Liver (tissue), 9 donors: ENCODE results near the gene TEX261. TPM values are rescaled to one million over a fixed set of nuclear protein-coding genes. Genes with fewer than 3 reads are reported as not detected.

Experiments
- DNase-seq: peaks from one replicate; pipeline ENCODE4 v3.0.0-alpha.2; 2017; ENCODE audit warnings: low spot score
- H3K27ac ChIP-seq, 2 donors: one replicate each; pipeline ENCODE4 v1.7.0; 2013; ENCODE audit warnings: inconsistent platforms in 2 of 2, low read length in 2 of 2, control low read depth in 1 of 2, low read depth in 1 of 2, mild to moderate bottlenecking in 1 of 2
- H3K27me3 ChIP-seq, 4 donors: one replicate each; pipeline versions ENCODE4 v1.6.1 to v1.7.0; 2013; ENCODE audit warnings: low read length in 3 of 4, inconsistent platforms in 1 of 4, mild to moderate bottlenecking in 1 of 4, moderate library complexity in 1 of 4; ENCODE audit not compliant: control insufficient read depth in 4 of 4, insufficient read depth in 4 of 4
- H3K36me3 ChIP-seq, 4 donors: one replicate each; pipeline versions ENCODE4 v1.6.1 to v1.7.0; 2013; ENCODE audit warnings: low read length in 3 of 4, mild to moderate bottlenecking in 3 of 4, low read depth in 1 of 4, moderate library complexity in 1 of 4; ENCODE audit not compliant: control insufficient read depth in 4 of 4, insufficient read depth in 3 of 4
- H3K4me1 ChIP-seq, 4 donors: one replicate each; pipeline versions ENCODE4 v1.6.1 to v1.7.0; 2013; ENCODE audit warnings: low read length in 3 of 4, mild to moderate bottlenecking in 3 of 4, moderate library complexity in 1 of 4; ENCODE audit not compliant: control insufficient read depth in 4 of 4, insufficient read depth in 4 of 4
- H3K4me3 ChIP-seq, 3 donors: one replicate each; pipeline versions ENCODE4 v1.6.1 to v1.7.0; 2013; ENCODE audit warnings: low read length in 3 of 3, control low read depth in 1 of 3, low read depth in 1 of 3, mild to moderate bottlenecking in 1 of 3
- H3K9ac ChIP-seq, 2 donors: one replicate each; pipeline ENCODE4 v1.7.0; 2013; ENCODE audit warnings: low read length in 2 of 2, mild to moderate bottlenecking in 2 of 2, moderate library complexity in 2 of 2, control low read depth in 1 of 2, low read depth in 1 of 2
- H3K9me3 ChIP-seq, 4 donors: one replicate each; pipeline versions ENCODE4 v1.6.1 to v1.7.0; 2013; ENCODE audit warnings: low read length in 3 of 4; ENCODE audit not compliant: control insufficient read depth in 4 of 4
- EGR1 ChIP-seq, 2 donors: IDR thresholded peaks; 2 replicates each; pipeline ENCODE4 v1.6.1; 2016 to 2018; ENCODE audit warnings: antibody characterized with exemption in 2 of 2, low read depth in 2 of 2
- FOXA1 ChIP-seq: IDR thresholded peaks from 2 replicates; pipeline ENCODE4 v1.6.1; 2016; ENCODE audit warnings: antibody characterized with exemption
- FOXA2 ChIP-seq: IDR thresholded peaks from 2 replicates; pipeline ENCODE4 v1.6.1; 2016; ENCODE audit warnings: antibody characterized with exemption
- GABPA ChIP-seq, 2 donors: IDR thresholded peaks in 1 of 2; conservative IDR thresholded peaks in 1 of 2; 2 replicates each; pipeline ENCODE4 v1.6.1; 2016; ENCODE audit warnings: antibody characterized with exemption in 2 of 2, mild to moderate bottlenecking in 1 of 2, moderate library complexity in 1 of 2
- HNF4A ChIP-seq, 2 donors: conservative IDR thresholded peaks; 2 replicates each; pipeline ENCODE4 v1.6.1; 2016; ENCODE audit warnings: antibody characterized with exemption in 2 of 2, mild to moderate bottlenecking in 2 of 2
- HNF4G ChIP-seq: IDR thresholded peaks from 2 replicates; pipeline ENCODE4 v1.6.1; 2016; ENCODE audit warnings: antibody characterized with exemption
- JUND ChIP-seq, 2 donors: IDR thresholded peaks; 2 replicates each; pipeline ENCODE4 v1.6.1; 2016; ENCODE audit warnings: antibody characterized with exemption in 2 of 2
- NR2F2 ChIP-seq: IDR thresholded peaks from 2 replicates; pipeline ENCODE4 v1.6.1; 2016; ENCODE audit warnings: antibody characterized with exemption
- RAD21 ChIP-seq, 2 donors: IDR thresholded peaks; 2 replicates each; pipeline ENCODE4 v1.6.1; 2016; ENCODE audit warnings: antibody characterized with exemption in 2 of 2, mild to moderate bottlenecking in 2 of 2
- RXRA ChIP-seq, 2 donors: IDR thresholded peaks; 2 replicates each; pipeline ENCODE4 v1.6.1; 2017 to 2018; ENCODE audit warnings: antibody characterized with exemption in 2 of 2, mild to moderate bottlenecking in 1 of 2
- SP1 ChIP-seq: IDR thresholded peaks from 2 replicates; pipeline ENCODE4 v1.6.1; 2018; ENCODE audit warnings: antibody characterized with exemption, mild to moderate bottlenecking
- TAF1 ChIP-seq: conservative IDR thresholded peaks from 2 replicates; pipeline ENCODE4 v1.6.1; 2016; ENCODE audit warnings: antibody characterized with exemption, mild to moderate bottlenecking
- YY1 ChIP-seq: IDR thresholded peaks from 2 replicates; pipeline ENCODE4 v1.6.1; 2016; ENCODE audit warnings: antibody characterized with exemption, mild to moderate bottlenecking
- WGBS: extraction: QIAGEN DNeasy Blood & Tissue Kit; methylation state at CpG from one replicate; pipeline ENCODE4 v1.1.7; 2013; 5-methylcytosine and 5-hydroxymethylcytosine counted together
- polyA plus RNA-seq, 2 donors: library from polyadenylated mRNA; stranded (reverse) in 1 of 2; unstranded in 1 of 2; fragments of 200-250 nt in 1 of 2; fragments of >200 nt in 1 of 2; fragmentation: Nextera tagmentation in 1 of 2; extraction: Ambion mirVana in 1 of 2; gene quantifications; one replicate each; pipeline versions ENCODE4 v1.2.1 to v1.2.3, GENCODE V29; 2013 to 2015
- total RNA-seq, 2 donors: library from RNA; depleted of rRNA; stranded (reverse); fragments of >200 nt; gene quantifications; one replicate each; pipeline ENCODE4 v1.2.3, GENCODE V29; 2014
- TF ChIP-seq, protein P1 (sequence below): IDR thresholded peaks from 2 replicates; pipeline ENCODE4 v1.6.1; 2016; ENCODE audit warnings: antibody characterized with exemption
- TF ChIP-seq, protein P2 (sequence below): IDR thresholded peaks from 2 replicates; pipeline ENCODE4 v1.6.1; 2016; ENCODE audit warnings: antibody characterized with exemption, mild to moderate bottlenecking
- TF ChIP-seq, protein P3 (sequence below): fragments of 150-350 bp; IDR thresholded peaks from 2 replicates; pipeline ENCODE4 v1.5.1; 2017; ENCODE audit warnings: improper control_type of control experiment, low read depth, low read length; ENCODE audit not compliant: missing input control
- TF ChIP-seq, protein P4 (sequence below): IDR thresholded peaks from 2 replicates; pipeline ENCODE4 v1.6.1; 2016; ENCODE audit warnings: antibody characterized with exemption
- TF ChIP-seq, protein P5 (sequence below): IDR thresholded peaks from 2 replicates; pipeline ENCODE4 v1.6.1; 2016; ENCODE audit warnings: antibody characterized with exemption
- donor health status: healthy.
- donor health status: healthy.
- donor health status: healthy.
- donor health status: healthy.
- donor health status: healthy.

TEX261 gene
- total and polyA plus RNA-seq, 4 donors: 14.2 to 54.8 (median 24.4) TPM

DNA sequence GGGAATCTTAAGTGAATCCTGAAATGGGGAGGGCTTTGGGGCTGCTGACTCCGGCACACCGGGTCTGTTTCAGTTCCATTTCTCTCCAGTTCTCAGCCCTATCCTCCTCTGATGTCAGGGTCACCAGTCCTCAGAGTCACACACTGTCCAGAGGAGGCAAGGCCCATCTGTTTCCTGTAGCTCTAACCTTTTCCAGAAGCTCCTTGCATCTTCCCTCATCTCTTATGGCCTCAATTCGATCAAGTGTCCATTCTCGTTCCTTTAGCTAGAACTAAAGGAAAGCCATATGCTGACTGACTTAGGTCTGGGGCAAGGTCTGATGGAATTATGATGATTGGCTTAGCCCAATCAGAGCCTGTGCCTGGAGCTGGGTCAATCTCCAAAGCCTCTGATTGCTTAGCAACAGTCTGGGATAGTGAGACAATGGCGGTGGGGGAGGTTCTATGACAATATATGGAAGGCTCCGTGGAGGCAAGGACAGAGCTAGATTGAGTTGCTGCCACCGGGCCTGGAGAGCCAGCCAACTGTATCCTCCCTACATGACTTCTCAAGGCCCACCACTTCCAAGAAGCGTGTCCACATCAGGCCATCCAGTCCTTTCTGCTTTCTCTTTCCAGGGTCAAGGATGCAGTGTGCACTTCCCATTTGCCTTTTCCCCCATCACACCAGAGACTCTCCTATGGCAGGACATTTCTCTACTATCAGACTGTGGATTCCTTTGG, 11.0 kb downstream of the TEX261 start:
- Histone ChIP-seq H3K36me3 (peaks cover 5 to 30% (median 19%) of the 10 kb centered on the region in 4 donors), H3K4me3 (no peak overlapping the region), H3K27ac (no peak overlapping the region), H3K27me3 (no peaks in the 10 kb centered on the region), H3K4me1 (peaks cover 0 to 3% (median 1%) of the 10 kb centered on the region in 4 donors), H3K9ac (no peak overlapping the region), H3K9me3 (no peaks in the 10 kb centered on the region)
- WGBS: 97% methylated on average over 8 of the region's 8 CpGs
- TF ChIP-seq, protein P1, sequence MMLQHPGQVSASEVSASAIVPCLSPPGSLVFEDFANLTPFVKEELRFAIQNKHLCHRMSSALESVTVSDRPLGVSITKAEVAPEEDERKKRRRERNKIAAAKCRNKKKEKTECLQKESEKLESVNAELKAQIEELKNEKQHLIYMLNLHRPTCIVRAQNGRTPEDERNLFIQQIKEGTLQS: no peak
- TF ChIP-seq SP1: no peak
- no peak for TF ChIP-seq NR2F2
- TF ChIP-seq, protein P2, sequence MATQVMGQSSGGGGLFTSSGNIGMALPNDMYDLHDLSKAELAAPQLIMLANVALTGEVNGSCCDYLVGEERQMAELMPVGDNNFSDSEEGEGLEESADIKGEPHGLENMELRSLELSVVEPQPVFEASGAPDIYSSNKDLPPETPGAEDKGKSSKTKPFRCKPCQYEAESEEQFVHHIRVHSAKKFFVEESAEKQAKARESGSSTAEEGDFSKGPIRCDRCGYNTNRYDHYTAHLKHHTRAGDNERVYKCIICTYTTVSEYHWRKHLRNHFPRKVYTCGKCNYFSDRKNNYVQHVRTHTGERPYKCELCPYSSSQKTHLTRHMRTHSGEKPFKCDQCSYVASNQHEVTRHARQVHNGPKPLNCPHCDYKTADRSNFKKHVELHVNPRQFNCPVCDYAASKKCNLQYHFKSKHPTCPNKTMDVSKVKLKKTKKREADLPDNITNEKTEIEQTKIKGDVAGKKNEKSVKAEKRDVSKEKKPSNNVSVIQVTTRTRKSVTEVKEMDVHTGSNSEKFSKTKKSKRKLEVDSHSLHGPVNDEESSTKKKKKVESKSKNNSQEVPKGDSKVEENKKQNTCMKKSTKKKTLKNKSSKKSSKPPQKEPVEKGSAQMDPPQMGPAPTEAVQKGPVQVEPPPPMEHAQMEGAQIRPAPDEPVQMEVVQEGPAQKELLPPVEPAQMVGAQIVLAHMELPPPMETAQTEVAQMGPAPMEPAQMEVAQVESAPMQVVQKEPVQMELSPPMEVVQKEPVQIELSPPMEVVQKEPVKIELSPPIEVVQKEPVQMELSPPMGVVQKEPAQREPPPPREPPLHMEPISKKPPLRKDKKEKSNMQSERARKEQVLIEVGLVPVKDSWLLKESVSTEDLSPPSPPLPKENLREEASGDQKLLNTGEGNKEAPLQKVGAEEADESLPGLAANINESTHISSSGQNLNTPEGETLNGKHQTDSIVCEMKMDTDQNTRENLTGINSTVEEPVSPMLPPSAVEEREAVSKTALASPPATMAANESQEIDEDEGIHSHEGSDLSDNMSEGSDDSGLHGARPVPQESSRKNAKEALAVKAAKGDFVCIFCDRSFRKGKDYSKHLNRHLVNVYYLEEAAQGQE: no peak
- no peak for TF ChIP-seq RAD21 (IDR thresholded peaks at IDR 0.05)
- TF ChIP-seq RXRA (IDR thresholded peaks at IDR 0.05): no peak
- no peak for TF ChIP-seq HNF4A (conservative IDR thresholded peaks at IDR 0.05)
- TF ChIP-seq, protein P3, sequence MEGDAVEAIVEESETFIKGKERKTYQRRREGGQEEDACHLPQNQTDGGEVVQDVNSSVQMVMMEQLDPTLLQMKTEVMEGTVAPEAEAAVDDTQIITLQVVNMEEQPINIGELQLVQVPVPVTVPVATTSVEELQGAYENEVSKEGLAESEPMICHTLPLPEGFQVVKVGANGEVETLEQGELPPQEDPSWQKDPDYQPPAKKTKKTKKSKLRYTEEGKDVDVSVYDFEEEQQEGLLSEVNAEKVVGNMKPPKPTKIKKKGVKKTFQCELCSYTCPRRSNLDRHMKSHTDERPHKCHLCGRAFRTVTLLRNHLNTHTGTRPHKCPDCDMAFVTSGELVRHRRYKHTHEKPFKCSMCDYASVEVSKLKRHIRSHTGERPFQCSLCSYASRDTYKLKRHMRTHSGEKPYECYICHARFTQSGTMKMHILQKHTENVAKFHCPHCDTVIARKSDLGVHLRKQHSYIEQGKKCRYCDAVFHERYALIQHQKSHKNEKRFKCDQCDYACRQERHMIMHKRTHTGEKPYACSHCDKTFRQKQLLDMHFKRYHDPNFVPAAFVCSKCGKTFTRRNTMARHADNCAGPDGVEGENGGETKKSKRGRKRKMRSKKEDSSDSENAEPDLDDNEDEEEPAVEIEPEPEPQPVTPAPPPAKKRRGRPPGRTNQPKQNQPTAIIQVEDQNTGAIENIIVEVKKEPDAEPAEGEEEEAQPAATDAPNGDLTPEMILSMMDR: no peak
- no peak for TF ChIP-seq JUND (IDR thresholded peaks at IDR 0.05)
- TF ChIP-seq HNF4G: no peak
- no peak for TF ChIP-seq GABPA (IDR thresholded peaks at IDR 0.05 in 1 of 2, conservative IDR thresholded peaks at IDR 0.05 in 1 of 2)
- no peak for DNase-seq

DNA sequence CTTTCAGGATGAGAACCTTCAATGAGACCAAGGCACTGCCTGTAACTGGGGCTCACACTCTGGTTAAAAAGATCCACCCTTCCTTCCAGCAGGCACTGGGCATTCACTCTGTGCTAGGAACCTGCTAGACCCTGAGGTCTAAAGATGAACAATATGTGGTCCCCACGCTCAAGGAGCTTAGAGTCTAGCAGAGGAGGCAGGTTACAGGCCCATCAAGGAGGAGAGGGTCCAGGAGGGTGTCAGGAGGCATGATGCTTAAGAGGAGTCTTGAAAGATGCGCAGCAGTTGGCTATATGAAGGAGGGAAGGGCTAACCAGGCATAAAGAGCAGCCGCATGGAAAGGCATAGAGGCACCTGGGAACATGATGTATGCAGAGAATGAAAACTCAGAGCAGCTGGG, 11.7 kb downstream of the TEX261 start:
- Histone ChIP-seq H3K9me3 (no peaks in the 10 kb centered on the region), H3K4me1 (peaks cover 0 to 10% (median 6%) of the 10 kb centered on the region in 4 donors), H3K9ac (no peak overlapping the region), H3K36me3 (peaks cover 4 to 24% (median 13%) of the 10 kb centered on the region in 4 donors), H3K4me3 (no peak overlapping the region), H3K27me3 (no peaks in the 10 kb centered on the region), H3K27ac (no peak overlapping the region)
- DNase-seq: no peak
- no peak for TF ChIP-seq GABPA (IDR thresholded peaks at IDR 0.05 in 1 of 2, conservative IDR thresholded peaks at IDR 0.05 in 1 of 2)
- TF ChIP-seq, protein P4, sequence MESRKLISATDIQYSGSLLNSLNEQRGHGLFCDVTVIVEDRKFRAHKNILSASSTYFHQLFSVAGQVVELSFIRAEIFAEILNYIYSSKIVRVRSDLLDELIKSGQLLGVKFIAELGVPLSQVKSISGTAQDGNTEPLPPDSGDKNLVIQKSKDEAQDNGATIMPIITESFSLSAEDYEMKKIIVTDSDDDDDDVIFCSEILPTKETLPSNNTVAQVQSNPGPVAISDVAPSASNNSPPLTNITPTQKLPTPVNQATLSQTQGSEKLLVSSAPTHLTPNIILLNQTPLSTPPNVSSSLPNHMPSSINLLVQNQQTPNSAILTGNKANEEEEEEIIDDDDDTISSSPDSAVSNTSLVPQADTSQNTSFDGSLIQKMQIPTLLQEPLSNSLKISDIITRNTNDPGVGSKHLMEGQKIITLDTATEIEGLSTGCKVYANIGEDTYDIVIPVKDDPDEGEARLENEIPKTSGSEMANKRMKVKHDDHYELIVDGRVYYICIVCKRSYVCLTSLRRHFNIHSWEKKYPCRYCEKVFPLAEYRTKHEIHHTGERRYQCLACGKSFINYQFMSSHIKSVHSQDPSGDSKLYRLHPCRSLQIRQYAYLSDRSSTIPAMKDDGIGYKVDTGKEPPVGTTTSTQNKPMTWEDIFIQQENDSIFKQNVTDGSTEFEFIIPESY: no peak
- TF ChIP-seq, protein P2: no peak
- no peak for TF ChIP-seq EGR1 (IDR thresholded peaks at IDR 0.05; ENCODE audit: low read depth in 2 of 2)
- no peak for TF ChIP-seq TAF1
- TF ChIP-seq FOXA2: no peak
- no peak for TF ChIP-seq YY1
- TF ChIP-seq JUND (IDR thresholded peaks at IDR 0.05): no peak
- no peak for TF ChIP-seq NR2F2
- TF ChIP-seq RXRA (IDR thresholded peaks at IDR 0.05): no peak
- TF ChIP-seq HNF4G: no peak
- no peak for TF ChIP-seq FOXA1
- no peak for TF ChIP-seq RAD21 (IDR thresholded peaks at IDR 0.05)
- TF ChIP-seq, protein P5, sequence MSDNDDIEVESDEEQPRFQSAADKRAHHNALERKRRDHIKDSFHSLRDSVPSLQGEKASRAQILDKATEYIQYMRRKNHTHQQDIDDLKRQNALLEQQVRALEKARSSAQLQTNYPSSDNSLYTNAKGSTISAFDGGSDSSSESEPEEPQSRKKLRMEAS: no peak
- WGBS: 98% methylated on average over 3 of the region's 3 CpGs
